ENCODE measurements around the gene RPS18. TPM values are rescaled to one million over a fixed set of nuclear protein-coding genes. Genes with fewer than 3 reads are reported as not detected.
A peak's percentile ranks its signal among the peaks of the same experiment; 100 is the strongest.

Gene RPS18
- total RNA-seq, 4 donors from 2014 or later: 773 to 2,238 (median 1,359) TPM

GRCh38 chr6:33264015-33264414, 7.9 kb upstream of the RPS18 start:
- Histone ChIP-seq H3K27ac (no peak overlapping the region), H3K27me3 (no peaks in the 10 kb centered on the region), H3K36me3 (peaks cover 0 to 50% (median 14%) of the 10 kb centered on the region in 4 donors), H3K4me3 (no peak overlapping the region), H3K9me3 (no peaks in the 10 kb centered on the region), H3K4me1 (no peaks in the 10 kb centered on the region)
- DNase-seq: no peak
- intact Hi-C loops (cut with DNase I; ENCODE audit: low total_unique reads): no loop called here
- TF ChIP-seq POLR2AphosphoS5 (IDR thresholded peaks at IDR 0.05) (no peak), EP300 (IDR thresholded peaks at IDR 0.05; ENCODE audit: low read depth) (no peak), CTCF (IDR thresholded peaks at IDR 0.05) (no peak), POLR2A (IDR thresholded peaks at IDR 0.05) (no peak)
- in situ Hi-C loops (cut with MboI; ENCODE audit: low pct_ligation_motif_present in 1 of 4, low pct_unique_long_range_greater_than_20kb in 1 of 4, low sequenced_read_pairs in 3 of 4): no loop called here
- 84 to 96% methylated on average over 4 to 7 of the region's 7 CpGs for WGBS, 2 donors (ENCODE audit: low coverage in 1 of 2)

DNA sequence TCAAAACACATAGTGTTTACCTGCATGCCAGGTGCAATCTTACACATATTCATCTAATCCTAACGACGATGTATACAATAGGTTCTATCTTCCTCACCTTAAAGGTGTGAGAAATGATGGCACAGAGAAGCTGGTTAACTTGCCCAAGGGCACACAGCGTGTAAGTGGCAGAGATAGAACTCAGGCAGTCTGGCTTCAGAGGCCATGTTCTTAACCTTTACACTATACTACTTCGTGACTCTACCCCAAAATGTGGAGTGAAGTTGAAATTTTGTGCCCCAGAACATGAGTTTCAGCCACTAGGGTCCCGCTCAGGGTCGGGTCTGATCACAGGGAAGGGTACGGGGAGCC, 783 bp upstream of the RPS18 start:
- WGBS, 2 donors (ENCODE audit: low coverage in 1 of 2): 1 to 7% methylated on average over 3 to 7 of the region's 7 CpGs
- Histone ChIP-seq H3K4me3 (peak overlapping the region; percentile 54 to 85 (median 67)), H3K4me1 (peaks cover 23 to 48% (median 41%) of the 10 kb centered on the region in 4 donors), H3K27me3 (no peaks in the 10 kb centered on the region), H3K9me3 (no peaks in the 10 kb centered on the region), H3K36me3 (peaks cover 0 to 25% (median 10%) of the 10 kb centered on the region in 4 donors), H3K27ac (peak overlapping the region; percentile 91 to 97 (median 94))
- no peak for DNase-seq
- TF ChIP-seq CTCF (IDR thresholded peaks at IDR 0.05) (peak in 1 of 5 experiments; percentile 29), POLR2AphosphoS5 (IDR thresholded peaks at IDR 0.05) (no peak)
- in situ Hi-C loops (cut with MboI; ENCODE audit: low pct_ligation_motif_present in 1 of 4, low pct_unique_long_range_greater_than_20kb in 1 of 4, low sequenced_read_pairs in 3 of 4): no loop called here
- intact Hi-C loops (cut with DNase I; ENCODE audit: low total_unique reads): no loop called here

GRCh38 chr6:33272275-33273128, 627 bp downstream of the RPS18 start:
- Histone ChIP-seq H3K4me1 (peaks cover 29 to 56% (median 49%) of the 10 kb centered on the region in 4 donors), H3K4me3 (peak overlapping the region; percentile 33 to 69 (median 60)), H3K27me3 (no peaks in the 10 kb centered on the region), H3K9me3 (no peaks in the 10 kb centered on the region), H3K27ac (peak overlapping the region; percentile 91 to 97 (median 94)), H3K36me3 (peaks cover 0 to 12% (median 5%) of the 10 kb centered on the region in 4 donors)
- no peak for DNase-seq
- TF ChIP-seq POLR2A (IDR thresholded peaks at IDR 0.05) (no peak), POLR2AphosphoS5 (IDR thresholded peaks at IDR 0.05) (no peak), EP300 (IDR thresholded peaks at IDR 0.05; ENCODE audit: low read depth) (no peak), CTCF (IDR thresholded peaks at IDR 0.05) (no peak)
- intact Hi-C loops (cut with DNase I; ENCODE audit: low total_unique reads) (no loop called here), in situ Hi-C loops (cut with MboI; ENCODE audit: low pct_ligation_motif_present in 1 of 4, low pct_unique_long_range_greater_than_20kb in 1 of 4, low sequenced_read_pairs in 3 of 4) (no loop called here)
- WGBS, 2 donors (ENCODE audit: low coverage in 1 of 2): 9 to 12% methylated on average over 17 to 19 of the region's 22 CpGs

DNA sequence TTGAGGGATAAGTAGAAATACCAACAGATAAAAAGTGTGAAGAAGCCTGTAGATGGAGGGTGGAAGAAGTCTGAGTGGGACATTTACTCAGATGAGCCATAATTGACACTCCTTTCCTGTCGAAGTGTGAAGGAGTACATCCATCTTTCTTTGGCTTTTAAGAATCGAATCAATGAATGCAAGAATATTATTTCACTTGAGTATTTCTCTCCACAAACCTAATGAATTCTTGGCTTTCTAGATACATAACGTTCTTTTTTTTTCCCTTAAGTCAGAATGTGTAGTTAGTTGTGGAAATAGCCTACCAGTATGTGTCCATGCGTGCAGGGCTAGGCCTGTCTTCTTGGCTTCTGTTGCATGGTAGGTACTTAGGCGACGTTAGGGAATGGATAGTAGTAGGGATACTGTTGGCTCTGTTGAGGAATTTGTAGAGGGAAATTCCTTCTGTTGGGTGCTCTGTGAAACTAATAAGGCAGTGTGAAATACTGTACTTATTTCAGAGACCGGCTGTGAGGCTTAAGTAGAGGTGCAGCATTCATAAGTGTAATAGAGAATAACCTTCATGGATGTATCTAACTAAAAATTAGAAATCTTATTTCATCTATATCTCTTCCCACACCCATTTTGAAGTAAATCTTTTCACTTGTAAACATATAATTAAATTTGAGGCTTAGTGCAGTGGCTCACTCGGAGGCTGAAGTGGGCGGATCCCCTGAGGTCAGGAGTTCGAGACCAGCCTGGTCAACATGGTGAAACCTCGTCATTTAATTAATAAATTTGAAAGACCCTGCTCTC, 1.5 kb downstream of the RPS18 start:
- Histone ChIP-seq H3K4me1 (peaks cover 33 to 64% (median 56%) of the 10 kb centered on the region in 4 donors), H3K27me3 (no peaks in the 10 kb centered on the region), H3K36me3 (peaks cover 0 to 6% (median under 1%) of the 10 kb centered on the region in 4 donors), H3K9me3 (no peaks in the 10 kb centered on the region), H3K4me3 (peak overlapping the region in 3 of 4 donors; percentile 54 to 69 (median 65)), H3K27ac (peak overlapping the region; percentile 91 to 97 (median 94))
- 17 to 34% methylated on average over 7 to 11 of the region's 11 CpGs for whole genome bisulfite sequencing, 2 donors (ENCODE audit: low coverage in 1 of 2)
- TF ChIP-seq EP300 (IDR thresholded peaks at IDR 0.05; ENCODE audit: low read depth): no peak
- no peak for TF ChIP-seq CTCF (IDR thresholded peaks at IDR 0.05)
- TF ChIP-seq POLR2AphosphoS5 (IDR thresholded peaks at IDR 0.05): no peak
- no peak for TF ChIP-seq POLR2A (IDR thresholded peaks at IDR 0.05)
- intact Hi-C loops (cut with DNase I; ENCODE audit: low total_unique reads) (no loop called here), in situ Hi-C loops (cut with MboI; ENCODE audit: low pct_ligation_motif_present in 1 of 4, low pct_unique_long_range_greater_than_20kb in 1 of 4, low sequenced_read_pairs in 3 of 4) (no loop called here)
- no peak for DNase-seq
